GM21529 (cell line): ENCODE data around the gene GLOD5.
"Not testable (repeated sequence)": the region's sequence is repeated elsewhere in the genome, so short reads cannot be mapped to it uniquely, and the experiment has no call there.

Experiments
- ATAC-seq: cut with Tn5 transposase; IDR thresholded peaks from one replicate; pipeline ENCODE4 v1.9.1; 2021; ENCODE audit not compliant: unreplicated experiment

GLOD5 gene

DNA sequence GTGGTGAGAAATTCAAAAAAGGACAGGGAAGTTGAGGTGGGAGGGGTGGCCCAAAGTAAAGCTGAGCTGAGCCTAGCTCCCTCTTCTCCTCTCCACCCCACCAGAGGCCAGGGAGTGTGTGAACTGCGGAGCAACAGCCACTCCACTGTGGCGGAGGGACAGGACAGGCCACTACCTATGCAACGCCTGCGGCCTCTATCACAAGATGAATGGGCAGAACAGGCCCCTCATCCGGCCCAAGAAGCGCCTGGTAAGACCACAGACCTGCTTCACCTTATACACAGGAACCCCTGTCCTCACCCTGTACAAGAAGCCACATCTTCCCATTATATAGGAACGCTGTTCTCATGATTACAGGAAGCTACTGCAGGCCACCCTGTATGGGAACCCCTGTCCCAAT lies 30.7 kb downstream of the GLOD5 start:
- no peak for ATAC-seq

DNA sequence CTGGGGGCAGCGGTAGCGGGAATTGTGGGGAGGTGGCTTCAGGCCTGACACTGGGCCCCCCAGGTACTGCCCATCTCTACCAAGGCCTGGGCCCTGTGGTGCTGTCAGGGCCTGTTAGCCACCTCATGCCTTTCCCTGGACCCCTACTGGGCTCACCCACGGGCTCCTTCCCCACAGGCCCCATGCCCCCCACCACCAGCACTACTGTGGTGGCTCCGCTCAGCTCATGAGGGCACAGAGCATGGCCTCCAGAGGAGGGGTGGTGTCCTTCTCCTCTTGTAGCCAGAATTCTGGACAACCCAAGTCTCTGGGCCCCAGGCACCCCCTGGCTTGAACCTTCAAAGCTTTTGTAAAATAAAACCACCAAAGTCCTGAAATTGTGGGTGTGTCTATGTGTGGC lies 32.4 kb downstream of the GLOD5 start:
- no peak for ATAC-seq

DNA sequence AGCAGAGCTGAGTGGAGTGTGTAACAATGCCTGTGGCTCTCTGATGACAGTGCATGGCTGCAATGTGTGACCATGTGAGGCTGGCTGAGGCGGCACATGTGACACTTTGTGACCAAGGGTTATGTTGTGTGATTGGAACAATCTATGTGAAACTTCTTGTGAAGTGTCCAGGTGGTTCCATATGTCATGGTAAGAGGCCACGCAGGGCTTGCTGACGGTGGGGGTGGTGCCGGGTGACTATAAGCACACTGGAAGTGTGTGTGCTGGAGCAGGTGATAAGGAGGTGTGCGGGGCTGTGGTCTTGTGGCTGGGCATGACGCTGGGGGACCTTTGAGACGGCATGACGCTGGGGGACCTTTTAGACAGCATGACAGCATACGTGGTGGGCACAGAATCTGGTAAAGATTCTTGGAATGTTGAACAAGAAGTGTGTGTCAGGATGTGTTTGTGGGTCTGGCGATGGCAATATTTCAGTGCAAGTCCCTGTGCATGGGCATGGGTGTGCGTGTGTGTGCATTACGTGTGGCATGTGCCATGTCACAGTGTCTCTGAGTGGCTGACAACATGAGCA lies 32.9 kb downstream of the GLOD5 start:
- ATAC-seq: no peak

DNA sequence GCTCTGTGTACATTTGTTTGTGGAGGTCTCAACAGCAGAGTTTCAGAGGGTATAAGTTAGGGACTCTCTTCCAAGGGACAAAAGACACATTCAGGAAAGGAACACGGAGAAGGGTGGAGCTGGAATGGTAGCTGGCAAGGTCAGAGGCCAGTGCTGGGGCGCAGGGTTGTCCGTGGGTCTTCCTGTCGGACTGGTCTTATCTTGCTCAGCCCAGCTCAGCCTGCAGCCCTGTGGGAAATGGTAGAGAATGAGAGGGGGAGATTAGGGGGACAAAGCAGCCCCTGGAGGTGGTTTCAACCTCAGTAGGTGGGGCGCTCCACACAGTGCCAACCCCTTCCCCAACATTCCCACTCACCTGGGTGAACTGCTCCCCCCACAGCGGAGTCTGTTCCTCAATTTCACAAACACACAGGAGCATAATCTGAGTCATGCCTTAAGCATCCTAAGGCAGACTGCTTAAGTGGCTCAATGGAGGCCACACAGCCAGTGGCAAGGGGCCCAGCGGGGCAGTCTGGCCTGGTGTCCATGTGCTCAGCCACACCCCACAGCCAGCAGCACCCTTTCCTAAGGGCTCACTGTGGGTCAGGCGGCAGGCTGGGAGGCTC lies 33.5 kb downstream of the GLOD5 start:
- no peak for ATAC-seq

DNA sequence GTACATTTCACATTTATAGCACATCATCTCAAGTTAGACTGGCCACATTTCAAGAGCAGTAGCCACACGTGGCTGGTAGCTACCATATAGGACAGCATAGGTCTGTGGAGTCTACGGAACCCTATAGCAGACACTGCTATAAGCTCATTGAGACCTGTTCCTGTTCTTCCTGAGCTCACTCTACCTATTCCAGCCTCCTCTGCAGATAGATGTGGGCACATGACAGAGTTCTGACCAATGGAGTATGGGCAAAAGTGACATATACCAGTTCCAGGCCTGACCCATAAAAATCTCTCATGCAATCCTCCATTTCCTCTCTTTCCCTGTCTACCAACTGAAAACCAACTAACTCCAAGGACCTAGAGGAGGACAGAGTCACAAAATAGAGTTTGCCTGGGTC lies 36.8 kb downstream of the GLOD5 start:
- ATAC-seq: no peak

DNA sequence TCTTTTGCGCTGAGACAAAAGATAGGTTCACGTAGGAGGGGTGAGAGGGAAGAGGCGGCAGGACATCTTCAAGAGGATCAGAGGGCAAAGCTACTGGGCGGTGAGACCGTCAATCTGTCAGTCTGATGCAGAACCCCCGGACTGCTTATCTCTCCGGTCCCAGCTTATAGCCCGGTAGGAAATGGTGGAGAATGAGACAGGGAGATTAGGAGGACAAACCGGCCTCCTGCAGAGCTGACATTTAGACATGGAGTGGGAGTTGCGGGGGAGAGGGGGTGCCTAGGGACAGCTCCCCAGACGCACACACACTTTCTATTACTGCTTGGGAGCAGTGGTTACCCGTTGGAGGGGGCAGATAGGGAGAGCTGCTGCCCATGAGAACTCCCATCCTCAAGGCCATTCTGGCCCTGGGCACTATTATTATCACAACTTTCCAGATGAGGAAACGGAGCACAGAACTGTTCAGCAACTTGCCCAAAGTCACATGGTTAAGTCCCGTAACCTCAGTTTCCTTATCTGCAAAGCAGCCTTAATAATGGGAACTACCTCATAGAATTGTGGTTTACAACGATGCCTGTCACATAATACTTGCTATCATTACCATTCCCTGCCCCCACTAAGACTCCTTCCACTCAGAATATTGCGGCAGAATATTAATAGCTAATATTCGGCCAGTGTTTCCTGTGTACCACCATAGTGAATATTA lies 39.2 kb downstream of the GLOD5 start:
- no peak for ATAC-seq

DNA sequence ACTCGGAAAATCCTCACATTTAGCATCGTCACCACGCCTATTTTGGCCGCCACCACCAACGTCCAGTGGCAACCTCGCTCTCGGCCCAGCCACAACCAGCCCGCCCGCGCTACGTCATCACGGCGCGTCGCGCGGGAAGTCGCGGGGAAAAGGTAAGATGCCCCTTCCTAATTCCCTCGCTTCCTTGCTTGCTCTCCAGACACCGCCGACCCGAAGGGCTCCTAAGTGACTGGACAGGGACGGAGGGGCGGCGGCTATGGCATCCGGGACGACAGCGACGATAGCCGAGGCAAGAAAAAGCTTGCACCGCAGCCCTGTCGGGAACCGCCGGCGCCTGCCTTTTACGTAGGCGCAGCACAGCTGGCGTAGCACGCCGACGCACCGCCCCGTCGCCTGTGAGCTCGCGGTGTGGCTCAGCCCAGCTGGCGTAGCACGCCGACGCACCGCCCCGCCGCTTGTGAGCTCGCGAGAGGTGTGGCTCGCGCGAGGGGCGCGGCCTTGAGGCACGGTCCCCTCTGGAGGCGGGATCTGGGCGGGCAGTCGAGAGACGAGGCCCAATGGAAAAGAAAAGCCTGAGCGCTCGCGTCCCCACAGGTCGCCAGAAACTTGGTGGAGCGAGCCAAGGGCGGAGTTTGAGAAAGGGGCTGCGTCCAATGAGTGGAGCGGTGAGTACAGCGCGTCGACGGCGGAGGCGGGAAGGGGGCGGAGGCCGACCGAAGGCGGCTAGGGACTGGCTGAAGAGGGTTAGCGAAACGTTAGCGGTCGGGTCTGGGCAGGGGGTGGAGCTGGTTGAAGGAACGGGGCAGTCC lies 39.9 kb downstream of the GLOD5 start, which contains the start of gene HDAC6:
Gene HDAC6 (plus strand): TSS at position 788 of the 809 bp plus-strand sequence. CDS start 626 bp downstream, outside the sequence.
- peak; percentile 85 for ATAC-seq

DNA sequence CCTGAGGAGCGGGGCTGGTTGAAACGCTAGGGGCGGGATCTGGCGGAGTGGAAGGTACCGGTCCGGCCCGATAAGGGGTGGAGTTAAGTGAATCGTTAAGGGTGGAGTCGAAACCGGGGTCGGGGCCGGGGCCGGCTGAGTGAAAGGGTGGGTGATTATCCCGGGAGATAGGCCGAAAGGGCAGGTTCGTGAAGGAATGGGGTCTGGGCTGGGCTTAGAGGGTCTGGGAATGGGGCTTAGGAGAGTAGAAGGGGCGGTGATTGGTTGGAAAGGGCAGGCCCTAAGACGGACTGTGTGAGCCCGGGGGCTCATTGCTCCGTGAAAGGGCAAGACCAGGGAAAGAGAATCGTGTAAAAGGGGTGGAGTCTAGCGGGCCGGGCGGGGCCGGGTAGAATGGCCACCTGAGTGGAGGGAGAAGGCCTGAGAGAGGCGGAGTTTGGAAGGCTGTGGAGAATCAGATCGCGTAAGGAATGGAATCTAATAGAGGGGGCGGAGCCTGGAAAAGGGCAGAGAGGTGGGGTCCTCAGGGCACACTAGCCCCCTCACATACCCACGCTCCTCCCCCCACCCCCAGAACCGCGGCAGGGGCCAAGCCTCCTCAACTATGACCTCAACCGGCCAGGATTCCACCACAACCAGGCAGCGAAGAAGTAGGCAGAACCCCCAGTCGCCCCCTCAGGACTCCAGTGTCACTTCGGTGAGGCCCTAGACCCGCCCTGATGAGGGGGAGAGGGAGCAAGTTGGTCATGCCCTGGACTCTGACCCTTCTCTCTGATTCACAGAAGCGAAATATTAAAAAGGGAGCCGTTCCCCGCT lies 40.8 kb downstream of the GLOD5 start:
- peak; percentile 44 for ATAC-seq

DNA sequence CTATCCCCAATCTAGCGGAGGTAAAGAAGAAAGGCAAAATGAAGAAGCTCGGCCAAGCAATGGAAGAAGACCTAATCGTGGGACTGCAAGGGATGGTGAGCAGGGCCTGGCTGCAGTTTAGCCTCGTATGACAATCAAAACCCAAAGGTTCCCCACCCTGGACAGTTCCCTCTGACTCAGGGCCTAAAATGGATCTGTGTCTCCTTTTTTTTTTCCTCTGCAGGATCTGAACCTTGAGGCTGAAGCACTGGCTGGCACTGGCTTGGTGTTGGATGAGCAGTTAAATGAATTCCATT lies 41.3 kb downstream of the GLOD5 start:
- ATAC-seq: no peak

DNA sequence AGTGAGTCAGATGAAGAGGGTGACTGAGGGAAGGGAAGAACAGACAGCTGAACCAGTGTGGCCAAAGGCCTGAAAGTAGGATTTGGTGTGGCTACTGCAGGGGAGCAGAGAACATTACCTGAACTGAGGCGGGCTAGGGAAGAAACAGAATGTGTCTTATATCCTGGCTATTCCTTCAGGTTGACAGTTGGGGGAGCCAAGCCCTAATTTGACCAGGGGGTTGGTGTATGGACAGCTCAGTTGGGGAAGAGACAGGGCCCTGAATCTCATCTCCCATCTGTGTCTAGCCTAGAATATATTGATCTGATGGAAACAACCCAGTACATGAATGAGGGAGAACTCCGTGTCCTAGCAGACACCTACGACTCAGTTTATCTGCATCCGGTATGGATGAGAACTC lies 44.5 kb downstream of the GLOD5 start:
- ATAC-seq: no peak

DNA sequence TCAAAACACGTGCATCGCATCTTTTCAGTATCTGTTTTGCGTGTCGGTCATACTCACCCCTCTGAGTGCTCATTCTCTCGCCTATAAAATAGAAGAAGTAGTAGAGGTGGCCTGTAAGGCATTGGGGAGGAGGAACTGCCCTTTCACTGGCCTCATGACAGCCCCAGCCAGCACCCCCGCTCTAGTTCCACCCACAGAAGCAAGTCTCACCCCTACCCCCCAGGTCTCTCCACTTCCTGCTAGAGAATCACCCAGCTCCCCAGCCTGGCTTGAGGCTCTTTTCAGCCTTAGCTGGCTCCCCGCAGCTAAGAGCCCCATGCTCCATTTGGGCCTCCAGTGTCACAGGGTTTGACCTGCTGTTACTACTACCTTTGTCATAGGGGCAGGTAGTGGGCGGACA lies 52.1 kb downstream of the GLOD5 start:
- no peak for ATAC-seq

DNA sequence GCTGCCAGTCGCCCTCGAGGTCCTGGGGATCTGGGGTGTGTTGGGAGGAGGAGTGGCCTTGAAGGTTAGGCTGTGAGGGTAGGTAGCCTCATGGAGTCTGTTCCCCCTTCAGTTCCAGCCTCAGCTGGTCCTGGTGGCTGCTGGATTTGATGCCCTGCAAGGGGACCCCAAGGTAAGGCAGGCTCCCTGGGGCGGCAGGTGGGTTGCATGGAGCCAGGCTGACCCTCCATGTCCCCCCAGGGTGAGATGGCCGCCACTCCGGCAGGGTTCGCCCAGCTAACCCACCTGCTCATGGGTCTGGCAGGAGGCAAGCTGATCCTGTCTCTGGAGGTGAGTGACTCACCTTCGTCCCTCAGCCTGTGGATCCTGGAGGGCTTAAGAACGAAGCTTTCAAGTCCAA lies 53.2 kb downstream of the GLOD5 start:
- ATAC-seq: no peak

DNA sequence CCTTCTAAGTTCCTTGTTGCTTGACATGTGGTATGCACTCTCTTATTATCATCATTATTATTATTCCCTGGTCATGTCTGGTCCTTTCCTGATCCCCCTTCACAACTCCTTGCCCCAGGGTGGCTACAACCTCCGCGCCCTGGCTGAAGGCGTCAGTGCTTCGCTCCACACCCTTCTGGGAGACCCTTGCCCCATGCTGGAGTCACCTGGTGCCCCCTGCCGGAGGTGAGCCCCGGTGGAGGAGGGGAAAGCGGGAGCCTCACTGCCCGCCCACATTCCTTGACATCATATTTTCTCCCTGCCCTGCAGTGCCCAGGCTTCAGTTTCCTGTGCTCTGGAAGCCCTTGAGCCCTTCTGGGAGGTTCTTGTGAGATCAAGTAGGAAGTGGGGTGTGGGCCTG lies 53.7 kb downstream of the GLOD5 start:
- no peak for ATAC-seq

DNA sequence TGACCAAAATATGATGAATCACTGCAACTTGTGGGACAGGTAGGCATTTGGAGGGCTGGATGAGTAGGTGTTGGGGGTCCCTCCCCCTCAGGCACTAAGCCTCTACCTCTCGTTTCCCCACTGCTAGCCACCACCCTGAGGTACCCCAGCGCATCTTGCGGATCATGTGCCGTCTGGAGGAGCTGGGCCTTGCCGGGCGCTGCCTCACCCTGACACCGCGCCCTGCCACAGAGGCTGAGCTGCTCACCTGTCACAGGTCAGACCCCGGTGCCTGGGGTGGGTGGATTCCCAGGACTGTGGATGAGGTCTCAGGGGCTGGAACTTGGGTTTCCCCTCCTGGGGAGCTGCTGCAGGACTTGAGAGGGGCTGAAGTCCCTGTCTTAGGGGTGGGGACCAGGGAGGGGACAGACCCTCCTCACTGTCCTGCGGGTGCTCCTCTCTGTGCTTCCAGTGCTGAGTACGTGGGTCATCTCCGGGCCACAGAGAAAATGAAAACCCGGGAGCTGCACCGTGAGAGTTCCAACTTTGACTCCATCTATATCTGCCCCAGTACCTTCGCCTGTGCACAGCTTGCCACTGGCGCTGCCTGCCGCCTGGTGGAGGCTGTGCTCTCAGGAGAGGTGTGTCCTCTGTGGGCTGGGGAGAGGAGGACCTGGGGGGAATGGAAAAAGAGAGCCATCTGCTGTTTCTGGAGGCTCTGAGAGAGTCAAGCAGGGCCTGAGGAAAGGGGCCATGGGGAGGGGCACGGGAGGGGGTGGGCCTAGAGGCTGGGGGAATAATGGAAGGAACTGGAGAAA lies 54.7 kb downstream of the GLOD5 start:
- no peak for ATAC-seq

DNA sequence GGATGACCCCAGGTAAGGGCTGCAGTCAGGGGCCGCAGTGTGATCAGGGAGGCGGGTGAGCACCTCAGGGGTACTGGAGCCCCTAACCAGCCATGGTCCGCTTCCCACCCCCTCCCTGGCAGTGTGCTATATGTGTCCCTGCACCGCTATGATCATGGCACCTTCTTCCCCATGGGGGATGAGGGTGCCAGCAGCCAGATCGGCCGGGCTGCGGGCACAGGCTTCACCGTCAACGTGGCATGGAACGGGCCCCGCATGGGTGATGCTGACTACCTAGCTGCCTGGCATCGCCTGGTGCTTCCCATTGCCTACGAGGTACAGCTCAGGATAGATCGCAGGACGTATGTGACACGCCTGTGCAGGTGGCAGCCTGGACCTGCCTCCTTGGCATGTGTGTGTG lies 56.6 kb downstream of the GLOD5 start:
- ATAC-seq: no peak

DNA sequence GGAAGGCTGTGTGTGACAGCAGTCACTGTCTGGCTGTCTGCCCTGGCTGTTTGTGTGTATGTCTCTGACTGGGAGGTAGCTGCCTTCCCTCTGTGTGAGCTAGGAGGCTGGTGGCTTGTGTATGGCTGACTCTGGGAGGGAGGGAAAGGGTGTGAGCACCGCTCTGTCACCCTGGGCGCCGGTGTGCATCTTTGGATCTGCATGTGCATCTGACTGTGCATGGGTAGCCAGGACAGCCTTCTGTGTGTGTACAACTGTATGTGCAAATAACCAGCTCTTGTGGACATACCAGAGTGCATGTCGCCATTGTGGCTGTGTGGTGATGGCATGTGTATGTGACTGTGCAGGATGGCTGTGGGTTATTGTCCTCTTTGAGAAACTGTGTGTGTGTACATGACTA lies 57.3 kb downstream of the GLOD5 start:
- ATAC-seq: no peak

DNA sequence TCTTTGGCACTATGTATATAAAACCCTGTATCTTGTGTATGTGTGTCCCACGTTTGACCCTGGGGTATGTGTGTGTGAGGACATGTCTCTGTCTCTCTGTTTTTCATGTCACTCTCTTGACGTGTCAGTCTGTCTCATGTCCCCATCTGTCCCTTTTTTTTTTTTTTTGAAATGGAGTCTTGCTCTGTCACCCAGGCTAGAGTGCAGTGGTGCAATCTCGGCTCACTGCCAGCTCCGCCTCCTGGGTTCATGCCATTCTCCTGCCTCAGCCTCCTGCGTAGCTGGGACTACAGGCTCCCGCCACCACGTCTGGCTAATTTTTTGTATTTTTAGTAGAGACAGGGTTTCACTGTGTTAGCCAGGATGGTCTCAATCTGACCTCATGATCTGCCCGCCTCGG lies 57.8 kb downstream of the GLOD5 start:
- not testable (repeated sequence) for ATAC-seq

DNA sequence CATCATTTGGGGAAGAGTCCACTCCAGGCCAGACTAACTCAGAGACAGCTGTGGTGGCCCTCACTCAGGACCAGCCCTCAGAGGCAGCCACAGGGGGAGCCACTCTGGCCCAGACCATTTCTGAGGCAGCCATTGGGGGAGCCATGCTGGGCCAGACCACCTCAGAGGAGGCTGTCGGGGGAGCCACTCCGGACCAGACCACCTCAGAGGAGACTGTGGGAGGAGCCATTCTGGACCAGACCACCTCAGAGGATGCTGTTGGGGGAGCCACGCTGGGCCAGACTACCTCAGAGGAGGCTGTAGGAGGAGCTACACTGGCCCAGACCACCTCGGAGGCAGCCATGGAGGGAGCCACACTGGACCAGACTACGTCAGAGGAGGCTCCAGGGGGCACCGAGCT lies 61.5 kb downstream of the GLOD5 start:
- no peak for ATAC-seq
